NT2/D1 (cell line): ENCODE results near the gene BSND.

Source experiments
- DNase-seq: peaks from one replicate; pipeline ENCODE4 v3.0.0-alpha.2; 2011; ENCODE audit warnings: low read depth, low spot score
- H3K27me3 ChIP-seq: 2 replicates; pipeline ENCODE4 v1.6.0; 2011; ENCODE audit warnings: mild to moderate bottlenecking; ENCODE audit not compliant: insufficient read length, insufficient read depth
- H3K36me3 ChIP-seq: 2 replicates; pipeline ENCODE4 v1.6.1; 2011; ENCODE audit warnings: mild to moderate bottlenecking, low read length, mixed read lengths; ENCODE audit not compliant: insufficient read depth, insufficient read length
- H3K4me1 ChIP-seq: 2 replicates; pipeline ENCODE4 v1.5.1; 2011; ENCODE audit not compliant: insufficient read depth, insufficient read length
- H3K4me3 ChIP-seq: 2 replicates; pipeline ENCODE4 v1.5.1; 2011; ENCODE audit warnings: low read depth; ENCODE audit not compliant: insufficient read length
- H3K9ac ChIP-seq: 2 replicates; pipeline ENCODE4 v1.6.0; 2011; ENCODE audit warnings: low read depth; ENCODE audit not compliant: insufficient read length
- H3K9me3 ChIP-seq: 2 replicates; pipeline ENCODE4 v1.5.1; 2011; ENCODE audit warnings: mild to moderate bottlenecking, low read length; ENCODE audit not compliant: insufficient read depth
- SUZ12 ChIP-seq: IDR thresholded peaks from 2 replicates; pipeline ENCODE4 v1.6.1; 2011; ENCODE audit not compliant: insufficient read length, insufficient read depth; ENCODE audit errors: extremely low read depth
- YY1 ChIP-seq: IDR thresholded peaks from 2 replicates; pipeline ENCODE4 v1.6.1; 2011; ENCODE audit not compliant: insufficient read length, insufficient read depth
- ZNF274 ChIP-seq: IDR thresholded peaks from 2 replicates; pipeline ENCODE4 v1.6.1; 2011; ENCODE audit warnings: mild to moderate bottlenecking, low read depth, low read length

Gene BSND

GRCh38 chr1:55000110-55001085 is 1.7 kb downstream of the BSND start:
- no peaks in the 10 kb centered on the region for H3K36me3 ChIP-seq
- no peak for TF ChIP-seq ZNF274
- TF ChIP-seq SUZ12 = no peak
- TF ChIP-seq YY1 = no peak
- no peak overlapping the region for H3K4me3 ChIP-seq
- H3K9me3 ChIP-seq = no peaks in the 10 kb centered on the region
- H3K4me1 ChIP-seq = peaks cover 37% of the 10 kb centered on the region
- peaks cover 8% of the 10 kb centered on the region for H3K27me3 ChIP-seq
- DNase-seq = no peak
- H3K9ac ChIP-seq = no peak overlapping the region

GRCh38 chr1:55001311-55001710 is 2.6 kb downstream of the BSND start:
- no peak overlapping the region for H3K9ac ChIP-seq
- TF ChIP-seq SUZ12 (no peak), ZNF274 (no peak), YY1 (no peak)
- no peaks in the 10 kb centered on the region for H3K9me3 ChIP-seq
- H3K4me3 ChIP-seq = no peak overlapping the region
- H3K4me1 ChIP-seq = peaks cover 28% of the 10 kb centered on the region
- peaks cover 8% of the 10 kb centered on the region for H3K27me3 ChIP-seq
- H3K36me3 ChIP-seq = no peaks in the 10 kb centered on the region
- no peak for DNase-seq

- peaks cover 22% of the 10 kb centered on the region for H3K4me1 ChIP-seq
- no peaks in the 10 kb centered on the region for H3K27me3 ChIP-seq
- H3K9me3 ChIP-seq = no peaks in the 10 kb centered on the region
- no peak for TF ChIP-seq SUZ12
- no peak for TF ChIP-seq YY1
- no peak for TF ChIP-seq ZNF274
- no peak overlapping the region for H3K9ac ChIP-seq
- no peak overlapping the region for H3K4me3 ChIP-seq
- H3K36me3 ChIP-seq = no peaks in the 10 kb centered on the region
- no peak for DNase-seq
Observed at GRCh38 chr1:55002686-55003085, 4.0 kb downstream of the BSND start.

- Histone ChIP-seq H3K9ac (no peak overlapping the region), H3K4me3 (no peak overlapping the region), H3K9me3 (peaks cover 16% of the 10 kb centered on the region; the same call in 1 of the 2 replicates), H3K4me1 (peaks cover 13% of the 10 kb centered on the region), H3K36me3 (no peaks in the 10 kb centered on the region), H3K27me3 (no peaks in the 10 kb centered on the region)
- TF ChIP-seq SUZ12 (no peak), ZNF274 (no peak), YY1 (no peak)
- no peak for DNase-seq
Observed at GRCh38 chr1:55005351-55006140, 6.8 kb downstream of the BSND start.

GRCh38 chr1:55006931-55007330 is 8.2 kb downstream of the BSND start:
- TF ChIP-seq YY1 = no peak
- TF ChIP-seq SUZ12 = no peak
- TF ChIP-seq ZNF274 = no peak
- no peak for DNase-seq
- no peak overlapping the region for H3K9ac ChIP-seq
- H3K4me3 ChIP-seq = no peak overlapping the region
- no peaks in the 10 kb centered on the region for H3K36me3 ChIP-seq
- peaks cover 16% of the 10 kb centered on the region; the same call in 1 of the 2 replicates for H3K9me3 ChIP-seq
- H3K27me3 ChIP-seq = no peaks in the 10 kb centered on the region
- peaks cover 16% of the 10 kb centered on the region for H3K4me1 ChIP-seq

- H3K27me3 ChIP-seq = no peaks in the 10 kb centered on the region
- H3K36me3 ChIP-seq = no peaks in the 10 kb centered on the region
- peaks cover 16% of the 10 kb centered on the region for H3K4me1 ChIP-seq
- no peak overlapping the region for H3K4me3 ChIP-seq
- no peak overlapping the region for H3K9ac ChIP-seq
- TF ChIP-seq ZNF274 (no peak), SUZ12 (no peak), YY1 (no peak)
- DNase-seq = no peak
- H3K9me3 ChIP-seq = peaks cover 16% of the 10 kb centered on the region; the same call in 1 of the 2 replicates
Observed at GRCh38 chr1:55007625-55008024, 8.9 kb downstream of the BSND start.

- Histone ChIP-seq H3K4me3 (no peak overlapping the region), H3K4me1 (peaks cover 16% of the 10 kb centered on the region)
Observed at GRCh38 chr1:55010194-55010886, 11.6 kb downstream of the BSND start.

More at GRCh38 chr1:55010194-55010886, 11.6 kb downstream of the BSND start:
- Histone ChIP-seq H3K9ac (no peak overlapping the region), H3K36me3 (no peaks in the 10 kb centered on the region), H3K9me3 (peaks cover 16% of the 10 kb centered on the region; the same call in 1 of the 2 replicates), H3K27me3 (no peaks in the 10 kb centered on the region)
- no peak for TF ChIP-seq YY1
- TF ChIP-seq ZNF274 = no peak
- no peak for DNase-seq
